Stimulated activated CD4-positive, alpha-beta T cell treated with anti-CD3 and anti-CD28 coated beads, Interleukin-15, amount 100 ng/mL, for 24 hours (primary cell): ENCODE data around the gene KRT80.

ENCODE experiments used
- DNase-seq: peaks from one replicate; pipeline ENCODE4 v3.0.0-alpha.2; 2020

KRT80 gene

GRCh38 chr12:52151153-52151836 lies 40.5 kb downstream of the KRT80 start:
- DNase-seq, result no peak

GRCh38 chr12:52149651-52150241 lies 42.1 kb downstream of the KRT80 start:
- no peak for DNase-seq

- no peak for DNase-seq
Observed at GRCh38 chr12:52149182-52149641, 42.6 kb downstream of the KRT80 start.

DNA sequence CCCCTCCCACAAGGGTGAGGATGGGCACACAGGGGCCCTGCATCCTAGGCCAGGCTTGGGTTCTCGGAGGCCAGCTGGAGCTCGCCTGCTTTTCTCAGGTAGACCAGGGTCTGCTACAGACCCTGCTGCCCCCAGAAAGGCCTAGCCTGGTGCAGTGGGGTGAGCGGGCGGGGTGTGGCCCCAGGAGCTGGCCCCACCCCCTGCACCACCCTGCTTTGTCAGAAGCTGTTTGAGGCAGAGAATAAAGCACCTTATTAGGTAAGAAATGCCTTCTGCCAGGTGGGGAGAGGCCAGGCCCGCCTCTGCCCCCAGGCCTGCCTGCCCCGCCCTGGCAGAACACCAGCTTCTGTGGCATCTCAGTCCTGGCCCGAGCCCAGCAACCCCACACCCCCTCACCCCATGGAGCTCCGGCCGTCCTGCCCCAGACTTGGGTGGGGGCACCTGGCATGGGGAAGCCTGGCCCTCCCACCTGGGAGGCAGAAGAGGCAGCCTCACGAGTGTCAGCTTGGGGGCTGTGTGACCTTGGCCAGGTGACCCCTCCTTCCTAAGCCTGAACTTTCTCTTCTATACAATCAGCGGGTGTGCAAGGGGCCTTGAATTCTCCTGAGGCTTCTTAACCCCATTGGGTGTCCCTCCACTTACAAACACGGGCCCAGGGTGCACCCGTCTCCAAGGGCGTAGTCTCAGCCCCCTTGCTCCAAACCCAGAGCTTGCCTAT lies 43.2 kb downstream of the KRT80 start:
- no peak for DNase-seq

DNA sequence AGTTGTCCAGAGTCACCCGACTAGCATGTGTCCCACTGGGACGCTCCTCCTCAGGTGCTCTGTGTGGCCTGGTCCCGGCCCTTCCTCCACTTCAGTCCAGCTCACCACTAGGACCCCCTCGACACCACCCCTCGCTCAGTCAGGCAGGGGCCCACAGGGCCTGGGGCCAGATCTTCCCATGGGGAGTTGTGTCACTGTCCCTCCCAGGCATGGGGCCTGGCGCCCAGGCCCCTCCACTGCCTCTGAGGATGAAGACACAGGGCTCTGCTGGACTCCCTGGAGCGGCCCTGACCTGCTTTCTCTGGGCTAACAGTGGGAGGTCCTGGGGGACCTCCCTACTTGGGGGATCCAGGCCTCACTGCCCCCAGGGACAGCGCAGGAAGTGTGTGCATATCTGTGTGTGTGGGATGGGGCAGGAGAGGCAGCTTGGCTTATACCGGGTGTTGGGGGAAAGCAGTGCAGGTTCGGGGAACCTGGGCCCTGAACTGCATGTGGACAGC lies 43.8 kb downstream of the KRT80 start:
- no peak for DNase-seq

DNA sequence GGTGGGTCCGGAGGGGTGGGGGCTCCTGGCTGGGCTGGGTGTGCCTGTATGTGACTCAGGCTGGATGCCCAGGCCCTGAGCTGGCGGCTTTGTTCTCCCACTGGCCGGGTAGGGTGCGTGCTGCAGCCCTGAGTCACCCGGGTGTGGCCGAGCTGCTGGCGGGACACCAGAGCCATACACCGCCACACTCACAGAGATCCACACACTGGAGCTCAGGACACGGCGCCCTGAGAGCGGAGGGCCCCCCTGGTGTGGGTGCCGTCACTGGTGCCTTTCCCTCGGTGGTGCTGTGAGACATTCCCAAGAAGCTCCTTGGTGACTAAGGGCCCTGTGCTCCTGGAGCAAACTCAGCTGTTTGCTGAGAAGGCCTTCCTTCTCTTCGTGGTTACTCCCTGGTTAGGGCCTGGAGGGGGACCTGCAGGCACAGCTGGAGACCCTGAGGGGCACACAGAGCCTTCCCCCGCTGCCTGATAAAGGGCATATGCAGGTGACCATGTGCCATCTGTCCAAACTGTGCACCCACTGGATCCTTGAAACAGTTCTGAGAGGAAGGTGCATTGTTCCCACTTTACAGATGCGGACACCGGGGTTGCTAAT lies 44.3 kb downstream of the KRT80 start:
- no peak for DNase-seq

- DNase-seq, result no peak
Observed at GRCh38 chr12:52146822-52147366, 44.9 kb downstream of the KRT80 start.

DNA sequence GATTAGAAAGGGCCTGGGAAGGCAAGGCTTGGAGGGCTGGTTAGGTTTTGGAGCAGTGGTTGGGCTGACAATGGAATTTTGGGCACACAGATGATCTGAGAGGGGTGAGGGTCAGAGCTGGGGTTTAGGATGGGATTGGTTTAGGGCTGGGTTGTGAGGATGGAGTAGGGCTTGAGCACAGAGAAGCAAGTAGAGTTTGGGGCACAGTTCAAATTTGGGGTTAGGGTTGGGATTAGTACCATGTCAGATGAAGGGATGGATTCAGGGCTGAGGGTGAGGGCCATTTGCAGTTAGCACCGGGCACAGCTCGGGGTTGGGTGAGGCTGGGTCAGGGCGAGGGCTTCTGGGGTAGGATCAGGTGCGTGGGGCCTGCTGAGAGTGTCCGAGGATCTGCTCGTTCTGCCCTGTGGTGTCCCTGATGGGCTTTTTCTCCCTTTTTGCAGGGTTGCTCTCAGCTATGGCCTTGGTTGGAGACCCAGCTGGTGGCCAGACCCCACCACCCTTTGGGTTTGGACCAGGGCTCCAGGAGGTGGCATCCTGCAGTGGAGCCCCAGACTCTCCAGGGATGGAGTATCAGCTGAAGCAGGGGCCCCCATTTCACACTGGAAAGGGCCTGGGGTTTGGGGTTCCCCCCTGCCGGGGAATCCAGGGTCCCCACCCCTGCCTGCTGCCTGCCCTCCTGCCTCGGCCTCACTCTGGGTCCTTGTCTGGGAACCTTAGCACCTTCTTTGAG lies 45.6 kb downstream of the KRT80 start:
- no peak for DNase-seq

- no peak for DNase-seq
Observed at GRCh38 chr12:52145228-52146088, 46.4 kb downstream of the KRT80 start.

DNA sequence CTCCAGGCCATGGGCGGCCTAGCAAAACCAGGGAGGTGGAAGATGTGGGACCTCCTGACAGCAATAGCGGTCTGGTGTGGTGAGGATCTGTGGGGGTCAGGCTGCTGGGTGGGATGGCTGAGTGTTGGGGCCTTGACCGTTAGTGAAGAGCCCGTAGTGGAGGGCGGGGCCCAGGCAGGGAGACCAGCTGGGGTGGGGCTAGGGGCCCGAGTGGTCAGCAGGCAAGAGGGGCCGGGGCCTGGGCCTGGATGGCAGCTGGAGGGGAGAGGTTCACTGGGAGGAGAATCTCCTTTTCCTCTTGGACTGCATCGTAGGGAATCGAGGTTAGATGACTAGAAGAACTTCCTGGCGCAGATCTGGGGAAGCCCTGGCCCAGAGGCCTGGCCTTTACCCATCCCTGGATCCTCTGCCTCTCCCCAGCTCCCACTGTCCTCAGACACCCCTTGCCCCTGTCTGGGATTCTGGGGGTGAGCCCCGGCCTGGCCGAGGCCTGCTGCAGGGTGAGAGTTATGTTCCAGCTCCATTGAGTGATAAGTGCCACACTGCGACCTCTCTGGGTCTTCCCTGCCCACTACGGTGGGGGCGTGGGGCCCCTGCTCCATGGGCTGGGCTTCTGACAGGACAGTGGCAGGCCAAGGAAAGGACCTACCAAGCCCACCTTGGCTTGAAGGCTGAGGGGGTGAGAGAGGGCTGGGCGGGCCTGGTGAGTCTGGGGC lies 47.1 kb downstream of the KRT80 start:
- no peak for DNase-seq

DNA sequence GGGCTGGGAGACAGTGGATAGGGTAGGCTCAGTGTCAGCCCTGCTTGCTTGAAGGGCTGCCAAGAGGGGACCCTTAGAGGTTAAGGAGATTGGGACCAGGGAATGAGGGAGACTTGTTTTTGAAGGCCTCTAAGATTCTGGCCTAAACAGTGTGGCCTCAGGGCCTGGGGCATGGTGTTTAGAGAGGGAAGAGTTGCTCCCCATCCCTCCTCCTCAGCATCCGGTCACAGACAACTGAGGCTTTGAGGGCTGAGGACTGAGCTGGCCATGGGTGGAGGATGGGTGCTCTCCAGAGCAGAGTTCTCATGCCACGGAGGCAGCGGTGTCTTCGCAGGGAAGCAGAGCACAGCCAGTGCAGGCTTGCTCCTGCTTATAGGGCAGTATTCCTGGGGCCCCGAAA lies 49.4 kb downstream of the KRT80 start:
- no peak for DNase-seq

DNA sequence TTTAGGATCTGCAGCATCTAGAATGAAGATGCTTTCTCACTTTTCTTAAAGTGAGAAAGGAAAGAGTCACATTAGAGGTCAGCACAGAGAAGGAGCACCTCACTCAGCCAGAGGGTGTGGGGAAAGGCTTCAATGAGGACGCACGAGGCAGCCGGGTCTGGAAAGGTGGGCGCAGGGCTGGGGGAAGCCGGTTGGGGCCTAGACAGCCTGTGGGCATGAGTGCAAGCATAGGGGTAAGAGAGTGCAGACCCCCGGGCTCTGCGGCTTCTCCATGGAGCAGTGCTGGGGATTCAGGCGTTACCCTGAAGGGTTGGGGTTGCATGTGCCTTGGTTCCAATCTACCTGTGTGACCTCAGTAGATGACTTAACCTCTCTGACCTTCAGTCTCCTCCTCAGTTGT lies 49.9 kb downstream of the KRT80 start:
- no peak for DNase-seq

- no peak for DNase-seq
Observed at GRCh38 chr12:52141306-52141705, 50.5 kb downstream of the KRT80 start.

- DNase-seq, result peak; percentile 51
Observed at GRCh38 chr12:52139579-52140062, 52.2 kb downstream of the KRT80 start.

DNA sequence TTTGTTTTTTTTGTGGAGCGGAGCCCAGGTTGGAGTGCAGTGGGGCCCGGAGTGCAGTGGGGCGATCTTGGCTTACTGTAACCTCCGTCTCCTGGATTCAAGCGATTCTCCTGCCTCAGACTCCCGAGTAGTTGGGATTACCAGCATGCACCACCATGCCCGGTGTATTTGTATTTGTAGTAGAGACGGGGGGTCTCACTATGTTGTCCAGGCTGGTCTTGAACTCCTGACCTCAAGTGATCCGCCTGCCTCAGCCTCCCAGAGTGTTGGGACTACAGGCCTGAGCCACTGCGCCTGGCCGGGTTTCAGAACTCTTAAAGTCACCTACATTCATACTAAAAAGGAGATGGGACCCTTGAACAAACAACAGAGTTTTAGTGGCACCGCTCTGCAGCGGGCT lies 52.7 kb downstream of the KRT80 start:
- DNase-seq, result no peak

DNA sequence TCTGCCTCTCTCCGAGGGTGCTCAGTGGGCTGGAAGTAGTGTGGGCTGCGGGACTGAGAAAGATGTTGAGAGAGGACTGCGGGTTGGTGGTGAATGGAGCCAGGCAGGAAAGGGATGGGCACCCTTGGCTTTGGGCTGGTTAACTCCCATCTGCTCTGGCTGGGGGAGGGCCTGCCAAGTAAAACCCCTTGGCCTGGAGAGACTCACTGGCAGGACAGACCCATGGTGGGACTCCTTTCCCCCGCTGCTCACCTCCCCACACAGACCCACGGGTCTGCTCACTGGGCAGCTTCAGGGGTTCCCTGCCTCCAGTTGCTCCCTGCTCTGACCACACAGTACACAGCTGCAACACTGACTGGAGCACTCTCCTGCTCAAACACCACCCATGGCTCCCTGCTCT lies 54.1 kb downstream of the KRT80 start:
- no peak for DNase-seq

- DNase-seq, result no peak
Observed at GRCh38 chr12:52132754-52133161, 59.1 kb downstream of the KRT80 start.

DNA sequence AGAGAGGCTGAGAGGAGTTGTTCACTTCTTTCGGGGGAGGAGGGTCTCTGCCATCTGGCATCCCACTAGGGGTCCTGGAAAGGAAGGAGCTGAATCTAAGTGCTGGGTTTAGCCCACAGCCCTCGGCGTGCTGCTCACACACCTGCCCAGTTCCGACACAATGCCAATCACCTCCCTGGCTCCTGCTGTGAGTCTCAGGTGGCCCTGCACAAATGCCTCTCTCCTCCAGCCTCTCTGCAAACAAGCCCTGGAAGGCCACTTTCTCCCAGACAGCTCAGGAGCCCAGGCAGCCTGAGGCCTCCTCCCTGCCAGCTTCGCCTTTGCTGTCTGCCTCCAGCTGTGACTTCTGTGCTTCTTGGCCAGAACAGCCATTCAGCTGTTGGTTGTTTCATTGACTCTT lies 61.1 kb downstream of the KRT80 start:
- no peak for DNase-seq

DNA sequence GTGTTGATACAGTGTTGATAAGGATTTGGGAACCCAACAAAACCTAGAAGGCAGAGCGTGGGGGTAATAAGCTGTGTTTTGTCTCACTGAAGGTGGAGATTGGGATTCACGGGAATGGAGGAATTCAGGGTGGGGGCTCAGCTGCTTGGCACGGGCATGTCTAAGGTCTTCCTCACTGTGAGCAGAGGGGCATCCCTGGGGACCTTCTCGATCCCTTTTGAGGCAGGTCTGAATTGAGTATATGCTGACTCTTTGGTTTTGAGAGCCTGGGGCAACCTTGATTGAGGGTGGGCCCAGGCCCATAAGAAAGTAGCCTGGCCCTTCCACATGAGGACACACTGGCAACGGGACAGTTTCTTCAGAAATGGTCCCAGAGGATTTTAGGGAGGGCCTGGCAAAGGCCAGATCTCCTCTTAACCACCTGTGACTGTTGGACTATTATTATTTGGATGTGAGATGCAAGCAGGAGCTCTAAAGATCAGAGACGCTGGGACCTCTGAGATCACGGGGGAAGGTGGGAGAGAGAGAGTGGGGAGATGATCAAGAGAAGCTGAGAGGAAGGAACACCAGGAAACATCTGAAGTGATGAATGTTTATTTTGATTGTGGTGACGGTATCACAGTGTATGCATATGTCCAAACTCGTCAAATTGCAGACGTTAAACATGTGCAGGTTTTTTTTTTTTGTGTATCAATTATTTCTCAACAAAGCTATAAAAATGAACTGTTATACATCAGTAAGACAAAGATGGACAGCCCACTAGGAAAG lies 63.9 kb downstream of the KRT80 start:
- no peak for DNase-seq
